Measurements from ENCODE around the gene MACROH2A2.
"Not testable (repeated sequence)": the region's sequence is repeated elsewhere in the genome, so short reads cannot be mapped to it uniquely, and the experiment has no call there.

MACROH2A2 gene

DNA sequence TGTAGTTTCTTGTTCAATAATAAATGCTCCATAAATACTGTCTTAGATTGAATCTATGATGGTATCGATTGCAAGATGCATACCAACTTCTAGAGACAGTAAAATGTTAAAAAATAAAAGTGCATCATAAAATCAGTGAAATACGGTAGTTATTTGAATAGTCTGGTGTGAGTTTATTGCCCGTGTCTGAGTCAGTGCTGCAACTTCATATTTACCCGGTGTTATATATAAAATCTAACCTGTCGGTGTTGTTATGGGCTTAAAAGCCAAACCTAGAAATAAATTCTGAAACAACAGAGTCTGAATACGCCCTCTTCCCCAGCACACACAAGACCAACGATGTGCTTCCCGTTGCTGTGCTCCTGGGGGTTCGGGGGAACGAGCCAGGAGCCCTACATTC lies 16.3 kb downstream of the MACROH2A2 start:
- DNase-seq: no peak

DNA sequence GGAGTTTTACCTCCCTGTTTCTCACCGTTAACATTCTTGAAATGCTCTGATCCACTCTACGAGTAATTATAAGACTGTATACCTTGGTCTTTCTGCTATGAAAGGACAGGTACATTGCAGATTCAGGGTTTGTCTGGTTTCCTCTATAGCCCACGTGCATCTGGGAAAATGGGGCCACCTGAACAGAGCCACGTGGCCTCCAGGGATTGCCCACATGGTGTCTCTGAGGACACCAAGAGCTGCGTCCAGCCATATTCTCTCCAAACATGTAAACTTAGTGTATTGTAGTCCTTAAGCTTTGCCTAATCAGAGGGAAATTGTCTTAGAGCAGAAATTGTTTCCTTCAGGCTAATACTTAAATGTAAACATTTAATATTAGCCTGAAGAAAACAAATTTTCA lies 16.7 kb downstream of the MACROH2A2 start:
- no peak for DNase-seq

DNA sequence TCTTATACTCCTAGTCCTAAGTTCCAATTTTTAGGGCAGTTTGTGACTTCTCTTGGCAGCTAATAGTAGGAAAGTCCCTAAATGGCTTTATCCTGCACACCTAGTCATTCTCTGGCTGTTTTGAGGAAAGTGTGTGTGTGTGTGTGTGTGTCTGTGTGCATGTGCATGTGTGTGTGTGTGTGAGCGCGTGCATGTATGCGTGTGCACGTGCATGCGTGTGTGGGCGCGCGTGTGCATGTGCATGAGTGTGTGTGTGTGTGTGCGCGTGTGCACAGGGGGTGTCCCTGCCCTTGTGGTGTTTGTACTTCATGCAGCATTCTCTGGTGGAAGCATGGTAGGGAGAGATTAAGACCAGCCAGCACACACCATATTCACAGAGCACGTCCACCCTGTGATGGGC lies 18.2 kb downstream of the MACROH2A2 start:
- no peak for DNase-seq

DNA sequence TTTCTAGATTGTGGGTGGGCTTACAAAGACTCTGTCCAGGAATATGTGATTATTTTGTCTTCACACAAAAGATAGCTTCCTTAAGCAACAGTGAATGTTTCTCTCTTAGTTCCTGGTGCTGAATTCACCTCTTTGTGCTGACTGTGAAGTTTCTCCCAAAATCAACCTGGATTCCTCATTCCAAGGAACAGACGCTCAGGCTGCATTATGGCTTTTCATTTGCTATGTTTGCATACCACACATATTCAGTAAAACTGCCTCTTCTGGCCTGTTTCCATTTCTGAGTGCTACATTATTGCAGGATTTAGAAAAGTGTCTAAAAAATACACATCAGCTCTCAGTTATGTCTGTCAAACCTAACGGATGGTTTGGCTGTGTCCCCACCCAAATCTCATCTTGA lies 21.5 kb downstream of the MACROH2A2 start:
- DNase-seq: no peak

GRCh38 chr10:70074971-70075370 lies 22.3 kb downstream of the MACROH2A2 start:
- DNase-seq: no peak

- DNase-seq: no peak
Observed at GRCh38 chr10:70078329-70078728, 25.7 kb downstream of the MACROH2A2 start.

DNA sequence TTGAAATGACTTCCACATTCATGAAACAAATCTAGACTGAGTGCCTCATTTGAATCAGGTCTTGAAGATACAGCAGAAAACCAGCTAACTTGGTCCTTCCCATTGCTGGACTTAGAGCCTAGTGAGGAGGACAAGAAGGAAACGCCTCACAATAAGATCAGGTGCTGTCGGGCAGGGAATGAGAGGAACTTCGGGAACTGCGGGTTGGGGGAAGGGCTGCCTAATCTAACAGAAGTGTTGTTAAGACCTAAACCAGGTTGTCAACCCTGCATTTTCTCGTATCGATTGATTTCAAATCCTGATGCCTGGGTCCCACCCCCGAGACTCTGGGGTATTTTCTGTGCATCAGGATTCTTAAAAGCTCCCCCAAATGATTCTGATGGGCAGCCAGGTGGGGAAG lies 26.3 kb downstream of the MACROH2A2 start:
- DNase-seq: no peak

DNA sequence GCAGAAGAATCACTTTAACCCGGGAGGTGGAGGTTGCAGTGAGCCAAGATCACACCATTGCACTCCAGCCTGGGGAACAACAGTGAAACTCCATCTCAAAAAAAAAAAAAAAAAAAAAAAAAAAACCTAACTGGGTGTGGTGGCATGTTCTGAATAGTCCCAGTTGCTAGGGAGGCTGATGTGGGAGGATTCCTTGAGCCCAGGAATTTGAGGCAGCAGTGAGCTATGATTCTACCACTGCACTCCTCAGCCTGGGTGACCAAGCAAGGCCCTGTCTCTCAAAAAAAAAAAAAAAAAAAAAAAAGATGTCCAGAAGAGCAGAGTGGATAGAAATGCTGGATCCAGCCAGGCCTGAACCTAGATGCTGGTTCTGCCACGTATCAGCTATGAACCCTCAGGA lies 28.1 kb downstream of the MACROH2A2 start:
- DNase-seq: not testable (repeated sequence)

- no peak for DNase-seq
Observed at GRCh38 chr10:70084189-70084588, 31.5 kb downstream of the MACROH2A2 start.

DNA sequence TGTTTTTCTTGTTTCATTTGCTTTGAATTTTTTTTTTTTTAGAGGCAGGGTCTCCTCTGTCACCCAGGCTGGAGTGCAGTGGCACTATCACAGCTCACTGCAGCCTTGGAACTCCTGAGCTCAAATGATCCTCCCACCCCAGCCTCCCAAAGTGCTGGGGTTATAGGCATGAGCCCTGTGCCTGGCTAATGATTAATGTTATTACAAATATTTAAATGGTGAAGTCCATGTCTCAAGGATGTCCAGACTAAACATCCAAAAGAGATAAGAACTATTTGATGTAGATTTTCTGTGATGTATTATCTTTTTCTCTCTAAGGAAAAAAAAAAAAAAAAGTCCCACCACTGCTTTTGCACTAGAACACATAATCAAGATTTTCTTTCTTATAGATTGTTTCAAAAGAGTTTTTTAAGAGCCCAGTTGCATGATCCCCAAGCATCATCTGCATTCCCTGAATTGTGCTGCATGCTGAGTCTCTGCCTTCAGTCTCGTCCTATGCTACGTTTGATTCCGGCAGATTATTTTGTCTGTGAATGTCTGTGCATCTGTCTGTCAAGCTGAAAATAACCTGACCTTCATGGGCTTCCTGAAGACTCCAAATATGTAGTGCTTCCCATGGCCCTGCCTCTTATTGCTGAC lies 33.4 kb downstream of the MACROH2A2 start:
- DNase-seq: no peak

DNA sequence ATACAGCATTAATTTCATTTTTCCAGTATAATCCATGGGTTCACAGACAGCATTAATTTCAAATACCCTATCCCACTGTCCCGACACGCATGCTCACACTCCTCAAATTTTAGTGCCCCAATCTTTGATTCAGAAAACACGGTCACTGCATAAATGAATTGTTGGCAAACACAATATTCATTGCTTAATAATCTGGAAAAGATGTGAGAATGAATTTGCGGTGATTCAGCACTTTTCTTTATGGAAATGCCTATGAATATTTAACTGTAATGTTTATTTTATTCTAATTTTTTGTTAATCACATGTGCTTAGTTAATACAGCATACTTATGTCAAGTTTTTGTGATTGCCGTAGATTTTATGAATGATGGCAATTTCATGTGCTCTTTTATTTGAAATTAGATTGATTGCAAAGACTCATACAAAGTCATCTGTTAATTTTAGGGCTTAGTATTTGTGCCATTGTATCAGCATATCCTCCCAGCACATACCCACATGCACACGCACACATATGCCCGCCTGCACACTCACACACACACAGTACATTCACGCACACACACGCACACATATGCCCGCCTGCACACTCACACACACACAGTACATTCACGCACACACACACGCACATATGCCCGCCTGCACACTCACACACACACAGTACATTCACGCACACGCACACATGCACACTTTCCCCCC lies 35.1 kb downstream of the MACROH2A2 start:
- DNase-seq: no peak

DNA sequence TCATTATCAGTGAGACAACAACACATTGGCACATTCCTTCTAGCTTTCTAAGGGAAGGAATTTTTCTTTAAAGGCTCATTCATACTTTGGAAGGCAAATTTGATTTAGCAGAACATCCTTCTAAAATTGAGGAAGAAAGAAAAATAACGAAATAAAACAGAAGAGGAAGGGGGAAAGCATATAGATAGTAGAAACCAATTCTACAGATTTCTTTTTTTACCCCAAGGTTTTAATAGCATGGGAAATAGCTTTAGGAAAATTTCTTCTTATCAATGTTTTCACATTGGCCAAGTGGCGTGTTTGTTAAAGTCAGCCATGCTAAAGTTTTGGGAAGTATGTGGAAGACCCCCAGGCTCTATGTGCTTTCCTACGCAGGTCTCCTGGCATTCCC lies 35.7 kb downstream of the MACROH2A2 start:
- DNase-seq: no peak

GRCh38 chr10:70090013-70090412 lies 37.4 kb downstream of the MACROH2A2 start:
- no peak for DNase-seq

GRCh38 chr10:70090951-70091350 lies 38.3 kb downstream of the MACROH2A2 start:
- no peak for DNase-seq

DNA sequence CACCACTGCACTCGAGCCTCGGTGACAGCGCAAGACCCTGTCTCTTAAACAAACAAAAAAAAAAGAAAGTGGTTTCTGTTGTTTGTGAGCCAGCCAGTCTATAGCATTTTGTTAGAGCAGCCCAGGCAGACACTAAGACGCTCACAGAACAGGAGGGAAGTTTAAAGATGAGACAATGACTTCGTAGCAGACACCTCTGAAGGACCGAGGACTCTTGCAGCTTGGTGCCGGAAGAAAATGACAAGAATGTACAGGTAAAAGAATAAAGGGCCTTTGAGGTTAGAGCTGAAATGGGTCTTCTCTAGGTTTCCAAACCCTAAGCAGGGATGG lies 39.7 kb downstream of the MACROH2A2 start:
- DNase-seq: no peak

- no peak for DNase-seq
Observed at GRCh38 chr10:70093335-70093944, 40.8 kb downstream of the MACROH2A2 start.

DNA sequence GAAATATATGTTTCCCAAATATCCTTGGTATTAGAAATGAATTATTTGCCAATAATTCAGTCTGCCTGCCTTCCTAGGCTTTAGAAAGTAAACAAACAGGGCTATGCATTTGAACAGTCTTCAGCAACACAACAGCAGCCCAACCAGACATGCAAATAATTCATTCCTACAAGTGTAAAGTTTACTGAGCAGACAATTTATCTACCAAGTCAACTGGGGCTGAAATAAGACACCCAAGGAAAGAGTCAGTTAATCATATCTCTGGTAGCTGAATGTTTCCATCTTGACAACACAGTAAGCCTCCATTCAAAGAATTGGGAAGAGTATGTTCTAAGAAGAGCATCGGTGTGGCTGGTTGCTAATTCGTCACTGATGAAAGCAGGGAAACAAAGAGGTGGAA lies 41.6 kb downstream of the MACROH2A2 start:
- no peak for DNase-seq

GRCh38 chr10:70096016-70096704 lies 43.5 kb downstream of the MACROH2A2 start:
- no peak for DNase-seq

GRCh38 chr10:70096705-70097420 lies 44.2 kb downstream of the MACROH2A2 start:
- DNase-seq: no peak

DNA sequence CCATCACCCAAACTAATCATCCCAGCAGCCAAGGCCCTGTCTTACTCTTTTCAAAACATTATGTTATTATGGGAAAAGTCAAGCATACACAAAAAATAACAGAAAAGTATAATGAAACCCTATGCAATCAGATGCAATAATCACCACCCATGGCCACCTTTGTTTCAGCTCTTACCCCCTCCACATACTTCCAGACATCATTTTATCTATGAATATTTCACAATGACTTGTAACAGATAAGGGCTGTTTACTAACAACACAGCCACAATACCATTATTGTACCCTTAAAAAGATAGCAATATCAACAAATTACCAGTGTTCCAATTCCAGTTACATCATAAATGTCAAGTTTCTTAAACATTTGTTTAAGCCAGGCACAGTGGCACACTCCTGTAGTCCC lies 44.8 kb downstream of the MACROH2A2 start:
- no peak for DNase-seq

GRCh38 chr10:70098271-70098670 lies 45.6 kb downstream of the MACROH2A2 start:
- DNase-seq: no peak

GRCh38 chr10:70101068-70101562 lies 48.5 kb downstream of the MACROH2A2 start:
- not testable (repeated sequence) for DNase-seq

- no peak for DNase-seq
Observed at GRCh38 chr10:70101668-70102067, 49.0 kb downstream of the MACROH2A2 start.

All from T1000 (cell line).